Activated CD4-positive, alpha-beta memory T cell treated with anti-CD3 and anti-CD28 coated beads for 36 hours (primary cell): ENCODE data around the gene ME1. TPM values are rescaled to one million over a fixed set of nuclear protein-coding genes. Genes with fewer than 3 reads are reported as not detected.

ENCODE experiments used
- CTCF ChIA-PET: fragments of 350-600 bp; sonication (Branson Sonifier 250); formaldehyde crosslinking; loops from one replicate; lab custom pipeline; 2021; ENCODE audit warnings: antibody characterized with exemption, inconsistent platforms; lab: Charles Lee
- POLR2A ChIA-PET: fragments of 350-600 bp; sonication (Branson Sonifier 250); formaldehyde crosslinking; loops from one replicate; lab custom pipeline; 2021; ENCODE audit warnings: antibody characterized with exemption; lab: Charles Lee
- DNase-seq: peaks from one replicate; pipeline ENCODE4 v3.0.0-alpha.2; 2020
- H3K27ac Mint-ChIP-seq: one replicate; pipeline ENCODE4 v1.8.0; 2021; ENCODE audit warnings: mixed read lengths
- H3K27me3 Mint-ChIP-seq: one replicate; pipeline ENCODE4 v1.8.0; 2021; ENCODE audit warnings: mixed read lengths
- H3K36me3 Mint-ChIP-seq: one replicate; pipeline ENCODE4 v1.8.0; 2021; ENCODE audit warnings: mixed read lengths
- H3K4me1 Mint-ChIP-seq: one replicate; pipeline ENCODE4 v1.8.0; 2021; ENCODE audit warnings: low read depth, mixed read lengths
- H3K4me3 Mint-ChIP-seq: one replicate; pipeline ENCODE4 v1.8.0; 2021; ENCODE audit warnings: mild to moderate bottlenecking, mixed read lengths
- H3K9me3 Mint-ChIP-seq: one replicate; pipeline ENCODE4 v1.8.0; 2021; ENCODE audit warnings: mixed read lengths
- intact Hi-C: fragments of 100-400 bp; cut with micrococcal nuclease; formaldehyde crosslinking; loops from one replicate; pipeline ENCODE4 v1.15.1; 2023
- total RNA-seq, 2 experiments: library from RNA; stranded (reverse); gene quantifications; one replicate each; pipeline ENCODE4 v1.2.3, GENCODE V29; 2021

Gene ME1
- total RNA-seq, 2 experiments from 2014 or later, result 0.24 to 0.36 TPM

DNA sequence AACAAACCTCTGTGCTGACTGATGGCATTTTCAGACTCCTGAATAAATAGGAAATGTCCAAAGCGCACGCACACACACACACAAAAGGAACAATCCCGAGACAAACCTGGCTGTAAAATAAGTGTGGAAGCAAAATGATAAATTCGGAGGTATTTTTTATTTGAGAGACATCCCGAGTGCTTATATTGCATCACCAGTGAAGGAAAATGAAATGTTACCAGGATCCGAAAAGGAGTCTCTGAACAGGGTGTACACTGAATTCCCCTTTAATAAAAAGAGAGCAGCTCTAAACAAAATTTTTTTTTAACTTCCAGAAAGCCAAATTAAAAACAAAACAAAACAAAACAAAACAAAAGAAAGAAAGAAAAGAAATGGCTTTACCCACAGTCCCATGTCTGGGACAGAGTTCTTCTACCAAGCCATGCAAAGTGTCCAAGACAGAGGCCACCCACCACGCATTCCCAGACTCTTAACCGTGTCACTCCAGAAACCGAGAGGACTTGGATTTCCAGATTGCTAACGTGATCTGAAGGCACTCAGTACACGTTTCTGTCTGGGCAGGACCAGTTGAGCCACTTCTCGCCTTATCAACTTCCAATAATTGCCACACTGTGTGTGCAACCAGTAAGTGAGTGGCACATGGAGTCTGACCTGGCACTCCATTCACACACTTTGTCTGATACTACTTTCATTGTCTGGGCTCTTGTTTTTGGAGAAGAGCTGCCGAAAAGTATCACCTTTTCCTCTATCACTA, 817 bp downstream of the ME1 start:
- H3K9me3 Mint-ChIP-seq, result peaks cover 10% of the 10 kb centered on the region
- intact Hi-C loops, result no loop called here
- H3K27me3 Mint-ChIP-seq, result peaks cover 16% of the 10 kb centered on the region
- H3K36me3 Mint-ChIP-seq, result no peaks in the 10 kb centered on the region
- H3K27ac Mint-ChIP-seq, result no peak overlapping the region
- ChIA-PET CTCF (no interaction called here), POLR2A (no interaction called here)
- no peak for DNase-seq
- H3K4me3 Mint-ChIP-seq, result no peak overlapping the region
- H3K4me1 Mint-ChIP-seq, result peaks cover 4% of the 10 kb centered on the region

DNA sequence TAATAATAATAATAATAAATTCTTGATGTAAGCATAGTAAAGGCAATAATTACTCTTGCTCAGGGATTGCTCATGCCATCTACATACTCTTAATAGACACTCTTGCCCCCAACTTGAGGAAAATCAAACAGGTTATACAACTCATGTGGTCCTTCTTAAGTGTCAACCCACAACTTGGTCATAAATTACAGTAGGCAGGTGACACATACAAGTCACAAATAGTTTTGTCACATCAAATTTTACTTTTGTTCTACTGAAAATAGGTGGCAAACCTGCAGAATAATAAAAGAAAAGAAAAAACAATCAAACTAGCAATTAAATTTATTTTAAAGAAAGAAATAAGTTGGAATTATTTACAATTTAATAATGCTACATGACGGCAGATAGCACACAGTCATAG, 1.6 kb downstream of the ME1 start:
- CTCF ChIA-PET, result no interaction called here
- Mint-ChIP-seq H3K27ac (no peak overlapping the region), H3K4me1 (peaks cover 4% of the 10 kb centered on the region), H3K27me3 (peaks cover 16% of the 10 kb centered on the region), H3K4me3 (no peak overlapping the region), H3K36me3 (no peaks in the 10 kb centered on the region), H3K9me3 (peaks cover 13% of the 10 kb centered on the region)
- no peak for DNase-seq
- intact Hi-C loops, result no loop called here
- POLR2A ChIA-PET, result no interaction called here

GRCh38 chr6:83424392-83425018, 6.3 kb downstream of the ME1 start:
- Mint-ChIP-seq H3K4me1 (no peaks in the 10 kb centered on the region), H3K27ac (no peak overlapping the region), H3K9me3 (peaks cover 15% of the 10 kb centered on the region), H3K36me3 (no peaks in the 10 kb centered on the region), H3K4me3 (no peak overlapping the region), H3K27me3 (peaks cover 4% of the 10 kb centered on the region)
- ChIA-PET POLR2A (interaction anchor here (0.6 kb wide), 1 partner anchor 250 kb away, joined by 3 read pairs; no protein-coding TSS in a partner anchor), CTCF (no interaction called here)
- intact Hi-C loops, result no loop called here
- DNase-seq, result no peak

- no peaks in the 10 kb centered on the region for H3K9me3 Mint-ChIP-seq
- H3K36me3 Mint-ChIP-seq, result no peaks in the 10 kb centered on the region
- no peak overlapping the region for H3K4me3 Mint-ChIP-seq
- H3K27me3 Mint-ChIP-seq, result no peaks in the 10 kb centered on the region
- no peak for DNase-seq
- POLR2A ChIA-PET, result no interaction called here
- H3K27ac Mint-ChIP-seq, result no peak overlapping the region
- H3K4me1 Mint-ChIP-seq, result no peaks in the 10 kb centered on the region
- CTCF ChIA-PET, result interaction anchor here (0.9 to 2.0 kb wide), 2 partner anchors 94 to 96 kb away, joined by 3 to 10 read pairs; partner anchors contain the start of gene PRSS35
- intact Hi-C loops, result loop anchor here (1.0 kb wide), 1 partner anchor 96 kb away; no protein-coding TSS in a partner anchor
These were observed 12.8 kb downstream of the ME1 start for GRCh38 chr6:83417880-83418663.

- no peaks in the 10 kb centered on the region for H3K9me3 Mint-ChIP-seq
- H3K27me3 Mint-ChIP-seq, result no peaks in the 10 kb centered on the region
- ChIA-PET CTCF (no interaction called here), POLR2A (no interaction called here)
- H3K4me1 Mint-ChIP-seq, result no peaks in the 10 kb centered on the region
- no peaks in the 10 kb centered on the region for H3K36me3 Mint-ChIP-seq
- no peak for DNase-seq
- no peak overlapping the region for H3K27ac Mint-ChIP-seq
- no peak overlapping the region for H3K4me3 Mint-ChIP-seq
- intact Hi-C loops, result no loop called here
These were observed 17.8 kb downstream of the ME1 start for GRCh38 chr6:83413068-83413467.

DNA sequence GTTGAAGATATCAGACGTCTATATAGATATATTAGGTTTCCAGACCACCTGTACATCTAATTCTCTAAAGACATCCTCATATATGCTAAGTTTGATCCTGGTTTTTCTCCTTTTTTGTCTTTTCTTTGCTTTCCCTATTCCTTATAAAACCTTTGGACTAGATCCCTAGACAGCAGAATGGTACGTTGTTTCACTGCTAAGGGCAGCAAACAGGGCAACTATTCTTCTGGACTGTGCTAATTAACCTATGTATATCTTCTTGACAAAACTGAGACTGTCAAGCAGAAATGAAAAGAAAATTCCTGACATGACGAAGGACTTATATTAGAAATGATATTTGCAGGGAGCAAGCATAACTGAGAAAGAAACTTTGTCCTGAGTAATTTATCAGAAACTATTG, 19.1 kb downstream of the ME1 start:
- Mint-ChIP-seq H3K27ac (no peak overlapping the region), H3K27me3 (no peaks in the 10 kb centered on the region), H3K4me1 (no peaks in the 10 kb centered on the region), H3K9me3 (no peaks in the 10 kb centered on the region), H3K4me3 (no peak overlapping the region), H3K36me3 (no peaks in the 10 kb centered on the region)
- ChIA-PET CTCF (no interaction called here), POLR2A (no interaction called here)
- intact Hi-C loops, result no loop called here
- DNase-seq, result no peak

DNA sequence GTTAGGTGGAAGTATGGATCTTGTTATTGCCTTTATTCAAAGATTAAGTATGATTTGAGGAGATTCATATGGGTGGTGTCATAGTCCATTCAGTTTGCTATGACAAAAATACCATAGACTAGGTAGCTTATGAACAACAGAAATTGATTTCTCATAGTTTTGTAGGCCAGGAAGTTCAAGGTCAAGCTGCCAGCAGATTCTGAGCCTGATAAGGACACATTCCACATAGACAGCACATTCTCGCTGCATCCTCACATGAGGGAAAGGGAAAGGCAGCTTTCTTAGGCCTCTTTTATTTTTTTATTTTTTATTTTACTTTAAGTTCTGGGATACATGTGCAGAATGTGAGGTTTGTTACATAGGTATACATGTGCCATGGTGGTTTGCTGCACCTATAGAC, 27.7 kb downstream of the ME1 start:
- intact Hi-C loops, result no loop called here
- no peak overlapping the region for H3K27ac Mint-ChIP-seq
- H3K9me3 Mint-ChIP-seq, result peaks cover 2% of the 10 kb centered on the region
- DNase-seq, result no peak
- H3K36me3 Mint-ChIP-seq, result no peaks in the 10 kb centered on the region
- no peaks in the 10 kb centered on the region for H3K27me3 Mint-ChIP-seq
- no peak overlapping the region for H3K4me3 Mint-ChIP-seq
- ChIA-PET CTCF (no interaction called here), POLR2A (no interaction called here)
- H3K4me1 Mint-ChIP-seq, result no peaks in the 10 kb centered on the region

GRCh38 chr6:83389606-83390005, 41.2 kb downstream of the ME1 start:
- H3K9me3 Mint-ChIP-seq, result no peaks in the 10 kb centered on the region
- CTCF ChIA-PET, result no interaction called here
- no peak for DNase-seq
- H3K27me3 Mint-ChIP-seq, result no peaks in the 10 kb centered on the region
- intact Hi-C loops, result no loop called here
- no peaks in the 10 kb centered on the region for H3K4me1 Mint-ChIP-seq
- POLR2A ChIA-PET, result no interaction called here
- no peak overlapping the region for H3K27ac Mint-ChIP-seq
- no peaks in the 10 kb centered on the region for H3K36me3 Mint-ChIP-seq
- H3K4me3 Mint-ChIP-seq, result no peak overlapping the region

DNA sequence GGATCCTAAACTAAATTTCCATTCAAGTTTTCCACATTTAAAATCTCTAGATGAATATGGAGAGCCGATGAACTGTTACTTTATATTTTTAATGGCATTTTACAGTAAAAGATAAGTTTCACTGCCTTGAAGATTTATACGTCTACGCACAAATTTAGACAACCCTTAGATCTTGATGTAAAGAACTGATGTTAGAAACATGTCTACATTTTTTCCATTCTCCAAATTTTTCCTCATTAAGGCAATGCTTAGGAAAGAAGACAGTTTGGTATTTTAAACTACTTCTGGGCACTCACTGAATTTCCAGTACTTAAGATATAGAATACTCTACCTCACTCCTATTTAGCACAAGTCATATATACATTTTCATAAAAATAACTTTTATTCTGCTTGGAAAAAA, 45.4 kb downstream of the ME1 start:
- POLR2A ChIA-PET, result no interaction called here
- no peaks in the 10 kb centered on the region for H3K9me3 Mint-ChIP-seq
- no peak for DNase-seq
- H3K27me3 Mint-ChIP-seq, result no peaks in the 10 kb centered on the region
- intact Hi-C loops, result no loop called here
- H3K36me3 Mint-ChIP-seq, result no peaks in the 10 kb centered on the region
- CTCF ChIA-PET, result no interaction called here
- H3K4me3 Mint-ChIP-seq, result no peak overlapping the region
- H3K27ac Mint-ChIP-seq, result no peak overlapping the region
- no peaks in the 10 kb centered on the region for H3K4me1 Mint-ChIP-seq

DNA sequence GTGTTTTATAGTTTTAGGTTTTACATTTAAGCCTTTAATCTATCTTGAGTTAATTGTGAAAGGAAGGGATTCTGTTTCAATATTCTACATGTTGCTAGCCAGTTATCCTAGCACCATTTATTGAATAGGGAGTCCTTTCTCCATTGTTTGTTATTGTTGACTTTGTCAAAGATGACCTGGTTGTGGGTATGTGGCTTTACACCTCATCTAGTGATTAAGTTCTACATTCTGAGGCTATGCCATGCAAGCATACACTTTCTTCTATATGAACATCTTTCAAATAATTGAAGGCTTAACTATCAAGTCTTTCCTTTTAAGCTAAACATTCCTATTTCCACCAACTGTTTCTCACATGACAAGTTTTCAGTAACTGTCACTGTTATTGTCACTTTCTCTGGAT, 46.1 kb downstream of the ME1 start:
- no peak for DNase-seq
- Mint-ChIP-seq H3K4me1 (no peaks in the 10 kb centered on the region), H3K27me3 (no peaks in the 10 kb centered on the region), H3K9me3 (no peaks in the 10 kb centered on the region), H3K27ac (no peak overlapping the region), H3K36me3 (no peaks in the 10 kb centered on the region), H3K4me3 (no peak overlapping the region)
- ChIA-PET POLR2A (no interaction called here), CTCF (no interaction called here)
- intact Hi-C loops, result no loop called here

DNA sequence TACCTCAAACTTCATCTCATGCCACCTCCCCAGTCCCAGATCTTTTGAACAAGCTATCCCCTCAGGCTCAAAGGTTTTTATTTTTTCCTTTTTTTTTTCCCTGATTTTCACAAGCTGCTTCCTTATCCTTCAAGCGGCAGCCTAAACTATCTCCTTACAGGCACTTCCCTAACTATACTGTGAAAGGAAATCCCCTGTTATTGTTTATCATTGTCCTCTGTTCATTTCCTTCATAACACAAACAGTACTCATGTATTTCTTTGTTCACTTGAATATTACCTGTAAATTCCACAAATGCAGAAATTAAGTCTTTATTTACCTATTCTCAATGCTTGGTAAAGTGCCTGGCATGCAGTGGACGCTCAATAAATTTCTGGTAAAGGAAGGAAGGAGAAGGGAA, 48.9 kb downstream of the ME1 start:
- DNase-seq, result no peak
- Mint-ChIP-seq H3K27ac (no peak overlapping the region), H3K4me3 (no peak overlapping the region), H3K9me3 (no peaks in the 10 kb centered on the region), H3K27me3 (no peaks in the 10 kb centered on the region), H3K4me1 (no peaks in the 10 kb centered on the region), H3K36me3 (no peaks in the 10 kb centered on the region)
- CTCF ChIA-PET, result no interaction called here
- intact Hi-C loops, result no loop called here
- POLR2A ChIA-PET, result no interaction called here

- Mint-ChIP-seq H3K4me3 (no peak overlapping the region), H3K9me3 (no peaks in the 10 kb centered on the region), H3K27ac (no peak overlapping the region), H3K27me3 (no peaks in the 10 kb centered on the region), H3K4me1 (no peaks in the 10 kb centered on the region), H3K36me3 (no peaks in the 10 kb centered on the region)
- POLR2A ChIA-PET, result no interaction called here
- intact Hi-C loops, result no loop called here
- no peak for DNase-seq
- CTCF ChIA-PET, result no interaction called here
These were observed 52.0 kb downstream of the ME1 start for GRCh38 chr6:83378621-83379388.
